GM23248 (cell line): ENCODE results near the gene METRNL.

Experiments
- EZH2 ChIP-seq: fragments of 200-600 bp; sonication (generic); IDR thresholded peaks from 2 replicates; pipeline ENCODE4 v1.6.1; 2018; ENCODE audit warnings: antibody characterized with exemption, mild to moderate bottlenecking; ENCODE audit not compliant: insufficient read depth, poor library complexity, severe bottlenecking
- EZH2phosphoT487 ChIP-seq: fragments of 200-600 bp; sonication (generic); IDR thresholded peaks from 2 replicates; pipeline ENCODE4 v1.6.1; 2018; ENCODE audit warnings: antibody characterized with exemption, moderate library complexity, mild to moderate bottlenecking, low read depth; ENCODE audit not compliant: insufficient read depth

DNA sequence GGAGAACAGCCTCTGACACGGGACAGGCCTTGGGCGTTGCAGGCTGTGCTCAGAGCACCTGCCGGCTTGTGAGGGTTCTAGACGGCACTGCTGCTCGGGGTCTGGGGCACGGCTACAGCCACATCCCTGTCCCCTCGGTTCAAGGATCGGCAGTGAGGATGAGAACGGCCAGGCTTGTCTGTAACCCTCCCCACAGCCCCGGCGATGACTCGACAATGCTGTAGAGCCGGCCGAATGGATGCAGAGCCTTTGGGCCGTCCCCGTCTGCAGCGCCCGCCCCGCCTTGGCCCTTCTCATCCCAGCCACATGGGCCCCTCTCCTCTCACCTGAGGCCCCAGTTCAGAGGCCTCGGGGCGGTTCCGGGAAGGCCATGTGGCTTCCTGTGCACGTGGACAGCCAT, 49.0 kb upstream of the METRNL start:
- no peak for TF ChIP-seq EZH2phosphoT487
- TF ChIP-seq EZH2, result no peak
